Activated T-cell treated with anti-CD3 and anti-CD28 coated beads, Interleukin-2, amount 50 U/mL, for 4 hours (primary cell): ENCODE data around the gene IGFLR1. TPM values are rescaled to one million over a fixed set of nuclear protein-coding genes. Genes with fewer than 3 reads are reported as not detected.

Experiments used
- ATAC-seq, 2 donors: fragments of 200-7000 bp; cut with Tn5 transposase; one replicate each; pipeline ENCODE4 v1.10.0; 2021
- DNase-seq: peaks from one replicate; pipeline ENCODE4 v3.0.0-alpha.2; 2020
- H3K27me3 Mint-ChIP-seq: one replicate; pipeline ENCODE4 v1.8.0; 2021; ENCODE audit warnings: low read depth, mixed read lengths
- H3K36me3 Mint-ChIP-seq: one replicate; pipeline ENCODE4 v1.8.0; 2022; ENCODE audit warnings: mixed read lengths; ENCODE audit not compliant: insufficient read depth
- H3K4me1 Mint-ChIP-seq: one replicate; pipeline ENCODE4 v1.8.0; 2021; ENCODE audit warnings: low read depth, mixed read lengths
- H3K4me3 Mint-ChIP-seq: one replicate; pipeline ENCODE4 v1.8.0; 2021; ENCODE audit warnings: mild to moderate bottlenecking, moderate library complexity, mixed read lengths
- H3K9me3 Mint-ChIP-seq: one replicate; pipeline ENCODE4 v1.8.0; 2021; ENCODE audit warnings: mixed read lengths
- total RNA-seq, 3 donors: library from RNA; stranded (reverse); gene quantifications; one replicate each; pipeline ENCODE4 v1.2.1, GENCODE V29; 2021

Gene IGFLR1
- total RNA-seq, 3 donors from 2014 or later = 24.0 to 32.7 (median 29.8) TPM

GRCh38 chr19:35768082-35768421 lies 25.8 kb upstream of the IGFLR1 start:
- Mint-ChIP-seq H3K4me3 (no peak overlapping the region), H3K36me3 (peaks cover 9% of the 10 kb centered on the region)

GRCh38 chr19:35767288-35768081 lies 25.2 kb upstream of the IGFLR1 start:
- ATAC-seq (peak in 1 of 2 donors; percentile 23), DNase-seq (no peak)
- no peaks in the 10 kb centered on the region for H3K27me3 Mint-ChIP-seq
- H3K36me3 Mint-ChIP-seq = peaks cover 9% of the 10 kb centered on the region
- no peaks in the 10 kb centered on the region for H3K4me1 Mint-ChIP-seq
- no peak overlapping the region for H3K4me3 Mint-ChIP-seq
- H3K9me3 Mint-ChIP-seq = no peaks in the 10 kb centered on the region

More at GRCh38 chr19:35768082-35768421, 25.8 kb upstream of the IGFLR1 start:
- H3K4me1 Mint-ChIP-seq = no peaks in the 10 kb centered on the region
- no peaks in the 10 kb centered on the region for H3K27me3 Mint-ChIP-seq
- H3K9me3 Mint-ChIP-seq = no peaks in the 10 kb centered on the region
- no peak for DNase-seq
- ATAC-seq = no peak

- no peak overlapping the region for H3K4me3 Mint-ChIP-seq
Observed at GRCh38 chr19:35766571-35767104, 24.4 kb upstream of the IGFLR1 start.

GRCh38 chr19:35764432-35765315 lies 22.4 kb upstream of the IGFLR1 start:
- Mint-ChIP-seq H3K4me3 (no peak overlapping the region), H3K36me3 (peaks cover 16% of the 10 kb centered on the region), H3K27me3 (no peaks in the 10 kb centered on the region), H3K9me3 (no peaks in the 10 kb centered on the region), H3K4me1 (no peaks in the 10 kb centered on the region)
- DNase-seq (no peak), ATAC-seq (no peak)

More at GRCh38 chr19:35766571-35767104, 24.4 kb upstream of the IGFLR1 start:
- DNase-seq = no peak
- Mint-ChIP-seq H3K4me1 (no peaks in the 10 kb centered on the region), H3K9me3 (no peaks in the 10 kb centered on the region), H3K36me3 (peaks cover 14% of the 10 kb centered on the region), H3K27me3 (no peaks in the 10 kb centered on the region)
- no peak for ATAC-seq

- Mint-ChIP-seq H3K4me1 (peaks cover 25% of the 10 kb centered on the region), H3K4me3 (no peak overlapping the region), H3K27me3 (peaks cover 5% of the 10 kb centered on the region), H3K9me3 (no peaks in the 10 kb centered on the region), H3K36me3 (peaks cover 10% of the 10 kb centered on the region)
- ATAC-seq (no peak), DNase-seq (no peak)
Observed at GRCh38 chr19:35760711-35761349, 18.6 kb upstream of the IGFLR1 start.

GRCh38 chr19:35759697-35760096 lies 17.4 kb upstream of the IGFLR1 start:
- H3K4me1 Mint-ChIP-seq = peaks cover 29% of the 10 kb centered on the region
- H3K9me3 Mint-ChIP-seq = no peaks in the 10 kb centered on the region
- ATAC-seq (no peak), DNase-seq (no peak)
- peaks cover 5% of the 10 kb centered on the region for H3K27me3 Mint-ChIP-seq
- H3K36me3 Mint-ChIP-seq = peaks cover 8% of the 10 kb centered on the region
- H3K4me3 Mint-ChIP-seq = peak overlapping the region; percentile 59

GRCh38 chr19:35757749-35758608 lies 15.7 kb upstream of the IGFLR1 start, which contains the start of gene PROSER3:
TSS of gene PROSER3 (plus strand) at chr19:35758176. CDS start at chr19:35758216, 40 bp downstream.
- H3K4me1 Mint-ChIP-seq = peaks cover 29% of the 10 kb centered on the region
- no peaks in the 10 kb centered on the region for H3K9me3 Mint-ChIP-seq
- peaks cover 10% of the 10 kb centered on the region for H3K36me3 Mint-ChIP-seq
- DNase-seq = peak; percentile 95
- ATAC-seq = peak; percentile 98
- peaks cover 5% of the 10 kb centered on the region for H3K27me3 Mint-ChIP-seq
- H3K4me3 Mint-ChIP-seq = peak within 1 kb of the TSS; percentile 95

- peaks cover 5% of the 10 kb centered on the region for H3K27me3 Mint-ChIP-seq
- ATAC-seq = peak in 1 of 2 donors; percentile 6
- peaks cover 29% of the 10 kb centered on the region for H3K4me1 Mint-ChIP-seq
- no peaks in the 10 kb centered on the region for H3K9me3 Mint-ChIP-seq
- no peak for DNase-seq
- peaks cover 10% of the 10 kb centered on the region for H3K36me3 Mint-ChIP-seq
- peak overlapping the region; percentile 95 for H3K4me3 Mint-ChIP-seq
Observed at GRCh38 chr19:35757231-35757748, 15.0 kb upstream of the IGFLR1 start.

GRCh38 chr19:35756377-35757230 lies 14.4 kb upstream of the IGFLR1 start, which contains the start of gene HSPB6:
TSS of gene HSPB6 (minus strand) at chr19:35757029. CDS start at chr19:35757008, 21 bp downstream.
- H3K4me3 Mint-ChIP-seq = peak within 1 kb of the TSS; percentile 95
- H3K4me1 Mint-ChIP-seq = peaks cover 29% of the 10 kb centered on the region
- peaks cover 4% of the 10 kb centered on the region for H3K36me3 Mint-ChIP-seq
- DNase-seq (no peak), ATAC-seq (no peak)
- H3K27me3 Mint-ChIP-seq = peaks cover 5% of the 10 kb centered on the region
- H3K9me3 Mint-ChIP-seq = no peaks in the 10 kb centered on the region

- Mint-ChIP-seq H3K27me3 (peaks cover 5% of the 10 kb centered on the region), H3K36me3 (peaks cover 2% of the 10 kb centered on the region), H3K4me1 (peaks cover 29% of the 10 kb centered on the region), H3K9me3 (no peaks in the 10 kb centered on the region), H3K4me3 (peak overlapping the region; percentile 37)
- DNase-seq (peak; percentile 64), ATAC-seq (no peak)
Observed at GRCh38 chr19:35755550-35756376, 13.5 kb upstream of the IGFLR1 start.

- no peak for ATAC-seq
Observed at GRCh38 chr19:35755131-35755549, 12.9 kb upstream of the IGFLR1 start.

More at GRCh38 chr19:35755131-35755549, 12.9 kb upstream of the IGFLR1 start:
- Mint-ChIP-seq H3K4me1 (peaks cover 29% of the 10 kb centered on the region), H3K9me3 (no peaks in the 10 kb centered on the region), H3K4me3 (peak overlapping the region; percentile 24), H3K36me3 (peaks cover 2% of the 10 kb centered on the region), H3K27me3 (peaks cover 5% of the 10 kb centered on the region)
- no peak for DNase-seq
